RWPE1 (cell line): ENCODE measurements around the gene RBFOX1.

Experiments
- CTCF ChIA-PET: fragments of 350-600 bp; sonication (Branson Sonifier 250); formaldehyde crosslinking; extraction: SDS; loops from one replicate; lab custom pipeline; 2021; lab: Yijun Ruan, JAX
- POLR2A ChIA-PET: fragments of 400-600 bp; formaldehyde crosslinking; extraction: SDS; loops from one replicate; lab custom pipeline; 2020; ENCODE audit warnings: antibody characterized with exemption; ENCODE audit not compliant: low non-redundant PET; lab: Yijun Ruan, JAX
- DNase-seq: peaks from one replicate; pipeline ENCODE4 v3.0.0; 2012; ENCODE audit warnings: low spot score
- H3K27ac ChIP-seq: fragments of 450-650 bp; 2 replicates; pipeline ENCODE4 v1.5.1; 2017
- TF ChIP-seq, protein P1 (sequence below): fragments of 450-650 bp; conservative IDR thresholded peaks from 2 replicates; pipeline ENCODE4 v1.5.1; 2017; ENCODE audit warnings: low read depth, mild to moderate bottlenecking

RBFOX1 gene

DNA sequence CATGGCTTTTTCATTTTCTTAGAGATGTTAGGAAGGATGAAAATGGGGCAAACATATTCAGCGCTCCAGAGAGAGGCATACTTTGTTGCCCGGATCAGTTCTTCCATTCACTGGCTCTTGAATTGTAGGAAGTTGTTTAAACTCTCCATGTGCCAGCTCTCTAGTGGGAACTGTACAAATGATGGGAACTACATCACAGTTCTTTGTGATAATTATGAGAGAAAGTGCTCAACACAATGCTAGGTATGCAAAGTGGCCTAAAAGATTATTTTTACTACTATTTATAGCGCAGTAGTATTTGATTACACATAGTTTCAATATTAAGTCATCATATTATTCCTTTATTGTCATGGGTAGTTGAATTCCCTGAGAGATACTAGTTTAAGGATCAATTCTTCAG, 268.5 kb downstream of the RBFOX1 start:
- no peak for DNase-seq
- no peak overlapping the region for H3K27ac ChIP-seq
- POLR2A ChIA-PET, result interaction anchor here (0.6 kb wide), 1 partner anchor 9 kb away, joined by 5 read pairs; no protein-coding TSS in a partner anchor
- TF ChIP-seq, protein P1, sequence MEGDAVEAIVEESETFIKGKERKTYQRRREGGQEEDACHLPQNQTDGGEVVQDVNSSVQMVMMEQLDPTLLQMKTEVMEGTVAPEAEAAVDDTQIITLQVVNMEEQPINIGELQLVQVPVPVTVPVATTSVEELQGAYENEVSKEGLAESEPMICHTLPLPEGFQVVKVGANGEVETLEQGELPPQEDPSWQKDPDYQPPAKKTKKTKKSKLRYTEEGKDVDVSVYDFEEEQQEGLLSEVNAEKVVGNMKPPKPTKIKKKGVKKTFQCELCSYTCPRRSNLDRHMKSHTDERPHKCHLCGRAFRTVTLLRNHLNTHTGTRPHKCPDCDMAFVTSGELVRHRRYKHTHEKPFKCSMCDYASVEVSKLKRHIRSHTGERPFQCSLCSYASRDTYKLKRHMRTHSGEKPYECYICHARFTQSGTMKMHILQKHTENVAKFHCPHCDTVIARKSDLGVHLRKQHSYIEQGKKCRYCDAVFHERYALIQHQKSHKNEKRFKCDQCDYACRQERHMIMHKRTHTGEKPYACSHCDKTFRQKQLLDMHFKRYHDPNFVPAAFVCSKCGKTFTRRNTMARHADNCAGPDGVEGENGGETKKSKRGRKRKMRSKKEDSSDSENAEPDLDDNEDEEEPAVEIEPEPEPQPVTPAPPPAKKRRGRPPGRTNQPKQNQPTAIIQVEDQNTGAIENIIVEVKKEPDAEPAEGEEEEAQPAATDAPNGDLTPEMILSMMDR, result no peak
- CTCF ChIA-PET, result no interaction called here

DNA sequence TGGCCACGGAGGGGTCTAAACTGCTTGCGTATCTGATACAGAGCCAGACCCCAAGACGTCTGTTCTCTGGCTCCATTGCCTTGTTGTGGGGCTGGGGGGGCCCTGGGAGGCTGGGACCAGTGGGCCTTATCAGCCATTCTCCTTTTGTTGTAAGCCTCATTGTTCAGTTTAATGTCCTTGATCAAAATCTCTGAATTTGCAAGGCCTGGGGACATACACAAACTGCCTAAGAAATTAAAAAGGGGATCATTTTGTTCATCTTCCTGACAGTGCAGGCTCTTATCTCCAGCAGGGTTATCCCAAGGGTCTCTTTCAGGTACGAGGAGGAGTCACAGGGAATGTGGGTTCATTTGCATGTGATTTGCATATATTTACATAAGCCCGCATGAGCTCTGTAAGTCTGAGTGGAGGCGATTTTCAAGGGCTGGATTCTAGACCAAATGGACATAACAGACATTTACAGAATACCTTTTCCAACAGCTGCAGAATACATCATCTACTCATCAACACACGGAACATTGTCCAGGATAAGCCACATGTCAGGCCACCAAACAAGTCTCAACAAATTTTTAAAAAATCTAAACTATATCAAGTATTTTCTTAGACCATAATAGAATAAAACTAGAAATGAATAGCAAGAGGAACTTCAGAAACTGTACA, 269.8 kb downstream of the RBFOX1 start:
- ChIA-PET CTCF (no interaction called here), POLR2A (no interaction called here)
- TF ChIP-seq, protein P1, result no peak
- H3K27ac ChIP-seq, result no peak overlapping the region
- DNase-seq, result no peak

DNA sequence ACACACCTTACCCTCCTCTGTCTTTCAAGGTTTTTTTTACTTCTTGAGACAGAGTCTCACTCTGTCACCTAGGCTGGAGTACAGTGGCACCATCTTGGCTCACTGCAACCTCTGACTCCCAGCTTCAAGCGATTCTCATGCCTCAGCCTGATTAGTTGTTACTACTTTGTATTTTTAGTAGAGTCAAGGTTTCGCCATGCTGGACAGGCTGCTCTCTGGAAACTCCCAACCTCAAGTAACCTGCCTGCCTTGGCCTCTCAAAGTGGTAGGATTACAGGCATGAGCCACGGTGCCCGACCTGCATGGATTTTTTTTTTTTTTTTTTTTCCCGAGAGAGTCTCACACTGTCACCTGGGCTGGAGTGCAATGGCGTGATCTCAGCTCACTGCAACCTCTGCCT, 273.2 kb downstream of the RBFOX1 start:
- ChIA-PET CTCF (interaction anchor here (0.6 kb wide), 1 partner anchor 13 kb away, joined by 4 read pairs; no protein-coding TSS in a partner anchor), POLR2A (no interaction called here)
- no peak overlapping the region for H3K27ac ChIP-seq
- TF ChIP-seq, protein P1, result no peak
- no peak for DNase-seq

DNA sequence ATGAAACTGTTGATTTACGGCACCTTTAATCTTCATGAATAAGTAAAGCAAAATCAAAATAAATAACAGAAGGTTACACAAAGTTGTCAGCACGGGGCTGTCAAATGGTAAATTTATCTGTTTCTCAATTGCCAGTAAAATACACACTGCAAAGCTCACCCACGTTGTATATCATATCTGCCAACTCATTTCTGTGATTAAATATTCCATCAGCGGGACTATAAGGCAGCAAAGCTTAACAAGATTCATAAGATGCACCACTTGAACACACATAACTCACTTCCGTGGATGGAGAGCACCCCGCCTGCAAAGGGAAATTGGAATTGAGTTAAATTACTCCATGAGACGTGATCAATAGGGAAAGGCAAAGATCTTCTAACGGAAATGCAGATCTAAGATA, 280.0 kb downstream of the RBFOX1 start:
- H3K27ac ChIP-seq, result no peak overlapping the region
- POLR2A ChIA-PET, result no interaction called here
- DNase-seq, result no peak
- TF ChIP-seq, protein P1, result no peak
- CTCF ChIA-PET, result no interaction called here

DNA sequence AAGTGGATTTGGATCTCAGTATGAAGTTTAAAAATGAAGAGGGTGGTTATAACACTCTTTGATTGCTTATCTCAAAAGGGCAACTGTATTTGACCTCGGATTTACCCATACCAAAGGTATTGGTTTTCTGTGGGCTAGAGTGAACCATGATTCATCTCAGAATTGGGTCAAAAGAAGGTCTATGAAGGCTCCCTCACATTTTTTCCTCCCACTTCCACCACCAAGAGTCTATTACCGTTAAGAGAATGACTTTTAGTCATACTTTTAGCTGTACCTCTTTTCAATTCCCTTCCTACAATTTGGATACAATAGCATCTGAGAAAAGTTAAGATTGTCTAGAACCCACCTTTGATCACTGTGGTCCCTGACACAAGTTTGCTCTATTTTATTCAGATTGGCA, 280.9 kb downstream of the RBFOX1 start:
- ChIA-PET CTCF (no interaction called here), POLR2A (no interaction called here)
- TF ChIP-seq, protein P1, result no peak
- H3K27ac ChIP-seq, result no peak overlapping the region
- no peak for DNase-seq

DNA sequence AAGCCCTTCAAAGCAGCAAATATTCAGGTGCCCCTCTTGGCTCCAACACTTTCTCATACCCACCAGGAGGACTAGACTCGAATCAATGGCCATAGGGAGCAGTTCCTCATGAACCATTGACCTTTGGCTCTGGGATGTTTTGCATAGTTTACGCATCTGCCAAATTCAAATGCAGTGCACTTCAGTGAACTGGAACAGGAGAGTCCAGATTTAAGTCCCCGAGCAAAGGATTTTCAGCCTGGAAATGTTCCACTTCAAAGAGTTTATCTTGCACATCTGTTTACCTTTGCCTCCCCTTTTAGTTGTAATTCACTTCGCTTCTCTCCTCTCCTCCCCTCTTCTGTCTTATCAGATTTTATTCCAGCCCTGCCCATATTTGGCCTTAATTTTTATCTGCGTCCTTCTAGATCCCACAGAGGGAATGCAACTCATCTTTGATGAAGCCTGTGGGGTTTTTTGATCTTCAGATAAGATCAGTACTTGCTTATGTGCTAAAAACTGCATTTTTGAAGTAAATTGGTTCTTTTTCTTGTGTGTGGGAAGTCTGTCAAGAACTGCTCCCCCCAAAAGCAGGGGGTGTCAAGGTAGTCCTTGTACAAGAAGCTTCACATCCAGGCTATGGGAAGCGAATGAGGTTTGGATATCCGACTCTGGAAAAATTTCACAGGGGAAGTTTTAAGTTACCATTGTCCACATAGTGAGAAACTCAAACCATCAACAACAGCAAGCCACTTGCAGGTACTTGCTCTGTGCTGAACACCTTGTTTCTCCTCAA, 281.6 kb downstream of the RBFOX1 start:
- TF ChIP-seq, protein P1, result no peak
- POLR2A ChIA-PET, result no interaction called here
- no peak for DNase-seq
- no peak overlapping the region for H3K27ac ChIP-seq
- CTCF ChIA-PET, result no interaction called here
